Measurements from ENCODE around the gene ATL2.

ATL2 gene

DNA sequence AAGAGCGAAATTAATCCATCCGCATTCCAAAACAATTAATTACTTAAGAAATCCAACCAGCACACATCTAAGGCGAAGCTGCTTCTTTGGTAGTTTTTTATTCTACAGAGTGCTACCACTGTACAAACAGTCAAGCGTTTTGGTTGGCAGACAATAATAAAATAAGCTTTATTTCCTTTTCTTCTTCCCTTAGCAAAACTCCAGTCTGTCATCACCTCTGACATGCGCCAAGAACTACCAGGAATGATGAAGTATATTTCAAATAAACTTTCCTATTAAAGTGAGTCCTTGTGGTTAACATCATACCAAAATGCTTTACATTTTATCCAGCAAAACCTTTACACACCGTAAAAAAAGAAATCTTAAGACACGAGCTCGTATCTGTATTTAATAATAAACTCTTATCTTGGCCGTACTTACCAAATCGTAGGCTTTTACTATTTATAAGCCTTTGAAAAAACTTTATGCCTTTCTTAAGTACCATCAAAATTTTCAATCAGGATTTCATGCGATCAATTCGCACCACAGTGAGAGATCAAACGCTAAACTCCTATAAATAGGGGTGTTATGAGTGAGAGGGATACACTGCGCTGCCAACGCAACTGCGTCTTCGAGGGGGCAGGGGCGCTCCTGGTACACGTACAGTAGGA lies 1.3 kb downstream of the ATL2 start:
- Histone ChIP-seq H3K27ac (ENCODE audit: low read length) (peak overlapping the region; percentile 42), H4K20me1 (ENCODE audit: insufficient read depth, low read length) (peaks cover 51% of the 10 kb centered on the region), H3K4me1 (ENCODE audit: low read length) (peaks cover 19% of the 10 kb centered on the region), H2AFZ (ENCODE audit: low read depth, low read length) (no peak overlapping the region), H3K36me3 (replicated peaks; ENCODE audit: low read depth, low read length) (peaks cover 4% of the 10 kb centered on the region), H3K4me2 (ENCODE audit: low read length) (peak overlapping the region; percentile 90), H3K79me2 (ENCODE audit: low read length) (peaks cover 62% of the 10 kb centered on the region), H3K9ac (ENCODE audit: low read length) (peak overlapping the region; percentile 76), H3K27me3 (ENCODE audit: low read depth, low read length) (no peaks in the 10 kb centered on the region; the same call in 1 of the 2 replicates), H3K9me3 (ENCODE audit: insufficient read depth, low read length) (no peaks in the 10 kb centered on the region), H3K4me3 (ENCODE audit: low read length) (peak overlapping the region; percentile 93)
- TF ChIP-seq, protein P1, sequence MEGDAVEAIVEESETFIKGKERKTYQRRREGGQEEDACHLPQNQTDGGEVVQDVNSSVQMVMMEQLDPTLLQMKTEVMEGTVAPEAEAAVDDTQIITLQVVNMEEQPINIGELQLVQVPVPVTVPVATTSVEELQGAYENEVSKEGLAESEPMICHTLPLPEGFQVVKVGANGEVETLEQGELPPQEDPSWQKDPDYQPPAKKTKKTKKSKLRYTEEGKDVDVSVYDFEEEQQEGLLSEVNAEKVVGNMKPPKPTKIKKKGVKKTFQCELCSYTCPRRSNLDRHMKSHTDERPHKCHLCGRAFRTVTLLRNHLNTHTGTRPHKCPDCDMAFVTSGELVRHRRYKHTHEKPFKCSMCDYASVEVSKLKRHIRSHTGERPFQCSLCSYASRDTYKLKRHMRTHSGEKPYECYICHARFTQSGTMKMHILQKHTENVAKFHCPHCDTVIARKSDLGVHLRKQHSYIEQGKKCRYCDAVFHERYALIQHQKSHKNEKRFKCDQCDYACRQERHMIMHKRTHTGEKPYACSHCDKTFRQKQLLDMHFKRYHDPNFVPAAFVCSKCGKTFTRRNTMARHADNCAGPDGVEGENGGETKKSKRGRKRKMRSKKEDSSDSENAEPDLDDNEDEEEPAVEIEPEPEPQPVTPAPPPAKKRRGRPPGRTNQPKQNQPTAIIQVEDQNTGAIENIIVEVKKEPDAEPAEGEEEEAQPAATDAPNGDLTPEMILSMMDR (IDR thresholded peaks at IDR 0.05; ENCODE audit: low read depth, low read length): no peak
- no peak for TF ChIP-seq EZH2phosphoT487 (IDR thresholded peaks at IDR 0.05; ENCODE audit: low read depth)

DNA sequence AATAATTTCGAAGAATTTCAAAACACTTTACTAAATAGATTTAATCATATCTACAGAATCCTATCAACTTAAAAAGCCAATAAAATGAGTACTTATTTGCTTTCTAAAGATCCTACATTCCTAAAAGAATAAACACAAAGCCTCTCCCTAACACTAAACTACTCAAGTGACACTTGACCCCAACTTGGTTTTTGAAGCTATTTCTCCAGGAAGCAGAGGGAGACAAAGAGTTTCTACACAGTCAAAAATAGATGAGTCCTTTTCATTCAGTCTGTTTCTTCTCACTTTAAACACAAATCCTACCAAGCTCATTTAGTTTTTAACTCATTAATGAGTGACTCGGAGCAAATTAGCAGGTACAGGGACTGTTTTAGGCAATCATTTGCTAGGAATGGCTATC lies 2.1 kb downstream of the ATL2 start:
- Histone ChIP-seq H3K36me3 (replicated peaks; ENCODE audit: low read depth, low read length) (peaks cover 4% of the 10 kb centered on the region), H3K4me3 (ENCODE audit: low read length) (peak overlapping the region; percentile 93), H3K9ac (ENCODE audit: low read length) (peak overlapping the region; percentile 76)

DNA sequence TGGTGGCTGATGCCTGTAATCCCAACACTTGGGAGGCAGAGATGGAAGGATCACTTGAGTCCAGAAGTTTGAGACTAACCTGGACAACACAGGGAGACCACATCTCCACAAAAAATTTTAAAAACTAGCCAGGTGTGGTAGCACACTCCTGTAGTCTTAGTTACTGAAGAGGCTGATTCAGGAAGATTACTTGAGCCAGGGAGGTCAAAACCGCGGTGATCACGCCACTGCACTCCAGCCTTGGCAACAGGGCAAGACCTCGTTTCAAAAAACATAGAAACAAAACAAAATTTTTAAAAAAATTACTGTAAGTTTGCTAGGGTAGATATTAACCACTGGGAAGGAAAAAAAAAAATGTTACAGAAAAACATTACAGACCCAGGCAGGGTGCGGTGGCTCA lies 5.8 kb downstream of the ATL2 start:
- H3K4me2 ChIP-seq (ENCODE audit: low read length): no peak overlapping the region
- H3K4me1 ChIP-seq (ENCODE audit: low read length): peaks cover 13% of the 10 kb centered on the region
- peaks cover 69% of the 10 kb centered on the region for H4K20me1 ChIP-seq (ENCODE audit: insufficient read depth, low read length)
- no peaks in the 10 kb centered on the region for H3K27me3 ChIP-seq (ENCODE audit: low read depth, low read length)
- no peak overlapping the region for H3K4me3 ChIP-seq (ENCODE audit: low read length)
- TF ChIP-seq, protein P1 (IDR thresholded peaks at IDR 0.05; ENCODE audit: low read depth, low read length): no peak
- no peak for TF ChIP-seq EZH2phosphoT487 (IDR thresholded peaks at IDR 0.05; ENCODE audit: low read depth)
- H3K36me3 ChIP-seq (replicated peaks; ENCODE audit: low read depth, low read length): peaks cover 4% of the 10 kb centered on the region
- H3K9ac ChIP-seq (ENCODE audit: low read length): no peak overlapping the region
- peaks cover 97% of the 10 kb centered on the region for H3K79me2 ChIP-seq (ENCODE audit: low read length)
- no peaks in the 10 kb centered on the region for H3K9me3 ChIP-seq (ENCODE audit: insufficient read depth, low read length)
- H2AFZ ChIP-seq (ENCODE audit: low read depth, low read length): no peak overlapping the region
- no peak overlapping the region for H3K27ac ChIP-seq (ENCODE audit: low read length)

More for the DNA sequence above, 2.1 kb downstream of the ATL2 start:
- no peaks in the 10 kb centered on the region for H3K9me3 ChIP-seq (ENCODE audit: insufficient read depth, low read length)
- H3K27ac ChIP-seq (ENCODE audit: low read length): no peak overlapping the region
- peak overlapping the region; percentile 90 for H3K4me2 ChIP-seq (ENCODE audit: low read length)
- H3K4me1 ChIP-seq (ENCODE audit: low read length): peaks cover 19% of the 10 kb centered on the region
- TF ChIP-seq, protein P1 (IDR thresholded peaks at IDR 0.05; ENCODE audit: low read depth, low read length): no peak
- TF ChIP-seq EZH2phosphoT487 (IDR thresholded peaks at IDR 0.05; ENCODE audit: low read depth): no peak
- no peak overlapping the region for H2AFZ ChIP-seq (ENCODE audit: low read depth, low read length)
- H3K27me3 ChIP-seq (ENCODE audit: low read depth, low read length): no peaks in the 10 kb centered on the region; the same call in 1 of the 2 replicates
- peaks cover 55% of the 10 kb centered on the region for H4K20me1 ChIP-seq (ENCODE audit: insufficient read depth, low read length)
- peaks cover 71% of the 10 kb centered on the region for H3K79me2 ChIP-seq (ENCODE audit: low read length)

DNA sequence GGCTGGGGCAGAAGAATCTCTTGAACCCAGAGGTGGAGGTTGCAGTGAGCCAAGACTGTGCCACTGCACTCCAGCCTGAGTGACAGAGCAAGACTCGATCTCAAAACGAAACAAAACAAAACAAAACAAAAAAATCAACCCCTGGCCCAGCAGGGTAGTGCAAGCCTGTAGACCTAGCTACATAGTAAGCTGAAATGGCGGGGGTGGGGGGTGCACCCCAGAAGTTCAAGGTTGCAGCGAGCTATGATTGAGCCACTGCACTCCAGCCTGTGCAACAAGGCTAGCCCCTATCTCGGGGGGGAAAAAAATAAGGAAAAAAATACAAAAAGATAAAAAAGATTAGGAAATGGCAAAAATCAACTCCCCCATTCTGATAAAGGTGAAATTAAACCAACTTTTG lies 6.4 kb downstream of the ATL2 start:
- Histone ChIP-seq H2AFZ (ENCODE audit: low read depth, low read length) (no peak overlapping the region), H3K36me3 (replicated peaks; ENCODE audit: low read depth, low read length) (peaks cover 4% of the 10 kb centered on the region), H3K4me3 (ENCODE audit: low read length) (no peak overlapping the region), H3K4me2 (ENCODE audit: low read length) (no peak overlapping the region), H3K27me3 (ENCODE audit: low read depth, low read length) (no peaks in the 10 kb centered on the region), H3K9ac (ENCODE audit: low read length) (no peak overlapping the region), H3K9me3 (ENCODE audit: insufficient read depth, low read length) (no peaks in the 10 kb centered on the region), H4K20me1 (ENCODE audit: insufficient read depth, low read length) (peaks cover 69% of the 10 kb centered on the region), H3K79me2 (ENCODE audit: low read length) (peaks cover 97% of the 10 kb centered on the region), H3K27ac (ENCODE audit: low read length) (no peak overlapping the region), H3K4me1 (ENCODE audit: low read length) (peaks cover 11% of the 10 kb centered on the region)
- TF ChIP-seq EZH2phosphoT487 (IDR thresholded peaks at IDR 0.05; ENCODE audit: low read depth): no peak
- TF ChIP-seq, protein P1 (IDR thresholded peaks at IDR 0.05; ENCODE audit: low read depth, low read length): no peak
